ENCODE data around the gene CGN. TPM values are rescaled to one million over a fixed set of nuclear protein-coding genes. Genes with fewer than 3 reads are reported as not detected.

CGN gene

DNA sequence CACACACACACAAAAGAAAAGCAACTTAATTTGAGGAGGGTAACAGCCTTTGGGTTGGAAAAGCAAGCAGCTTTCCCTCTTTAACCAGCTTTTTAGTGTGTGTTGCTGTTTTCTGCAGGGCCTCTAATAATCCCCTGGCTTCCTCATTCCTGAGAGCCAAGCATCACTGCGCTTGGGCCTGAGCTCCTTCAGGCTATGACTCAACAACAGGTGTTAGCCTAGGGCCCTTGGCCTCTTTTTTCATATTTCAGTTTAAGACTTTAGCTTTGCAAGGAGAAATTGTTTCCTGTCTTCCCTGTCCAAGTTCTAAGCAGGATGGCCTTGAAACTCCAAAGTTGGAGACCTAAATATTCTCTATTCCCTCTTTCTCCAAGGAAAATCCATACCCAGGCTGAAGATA, 74.4 kb downstream of the CGN start:
- Histone ChIP-seq H3K4me3 (replicated peaks; ENCODE audit: insufficient read depth, low read length) (no peak overlapping the region), H3K27me3 (ENCODE audit: insufficient read depth, poor library complexity, severe bottlenecking) (no peaks in the 10 kb centered on the region), H3K27ac (replicated peaks) (no peak overlapping the region)
- peak; percentile 21 to 36 for DNase-seq (ENCODE audit: low read depth in 1 of 2, low spot score in 1 of 2)
- TF ChIP-seq, protein P1, sequence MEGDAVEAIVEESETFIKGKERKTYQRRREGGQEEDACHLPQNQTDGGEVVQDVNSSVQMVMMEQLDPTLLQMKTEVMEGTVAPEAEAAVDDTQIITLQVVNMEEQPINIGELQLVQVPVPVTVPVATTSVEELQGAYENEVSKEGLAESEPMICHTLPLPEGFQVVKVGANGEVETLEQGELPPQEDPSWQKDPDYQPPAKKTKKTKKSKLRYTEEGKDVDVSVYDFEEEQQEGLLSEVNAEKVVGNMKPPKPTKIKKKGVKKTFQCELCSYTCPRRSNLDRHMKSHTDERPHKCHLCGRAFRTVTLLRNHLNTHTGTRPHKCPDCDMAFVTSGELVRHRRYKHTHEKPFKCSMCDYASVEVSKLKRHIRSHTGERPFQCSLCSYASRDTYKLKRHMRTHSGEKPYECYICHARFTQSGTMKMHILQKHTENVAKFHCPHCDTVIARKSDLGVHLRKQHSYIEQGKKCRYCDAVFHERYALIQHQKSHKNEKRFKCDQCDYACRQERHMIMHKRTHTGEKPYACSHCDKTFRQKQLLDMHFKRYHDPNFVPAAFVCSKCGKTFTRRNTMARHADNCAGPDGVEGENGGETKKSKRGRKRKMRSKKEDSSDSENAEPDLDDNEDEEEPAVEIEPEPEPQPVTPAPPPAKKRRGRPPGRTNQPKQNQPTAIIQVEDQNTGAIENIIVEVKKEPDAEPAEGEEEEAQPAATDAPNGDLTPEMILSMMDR (IDR thresholded peaks at IDR 0.05; ENCODE audit: insufficient read depth, low read length): no peak
- peak; percentile 78 for TF ChIP-seq SPI1 (IDR thresholded peaks at IDR 0.05; ENCODE audit: borderline replicate concordance, low read depth)

Small RNA genes lying within 50 kb of the gene (microRNA-seq; reads per million reads assigned to microRNA genes)
- not detected for gene MIR554

All from HL-60 (cell line).